Brain microvascular endothelial cell (primary cell): ENCODE data around the gene UBXN10.

Source experiments
- DNase-seq: peaks from one replicate; pipeline ENCODE4 v3.0.0-alpha.2; 2020
- H3K27ac ChIP-seq: fragments of 250-450 bp; sonication (Bioruptor Pico); 2 replicates; pipeline ENCODE4 v1.5.1; 2020; ENCODE audit warnings: mild to moderate bottlenecking, moderate library complexity
- H3K27me3 ChIP-seq: fragments of 250-450 bp; sonication (Bioruptor Pico); replicated peaks from 2 replicates; pipeline ENCODE4 v1.5.1; 2020; ENCODE audit warnings: mild to moderate bottlenecking
- H3K36me3 ChIP-seq: fragments of 250-450 bp; sonication (Bioruptor Pico); replicated peaks from 2 replicates; pipeline ENCODE4 v1.5.1; 2020; ENCODE audit warnings: mild to moderate bottlenecking
- H3K4me3 ChIP-seq: 2 replicates; pipeline ENCODE4 v1.5.1; 2011; ENCODE audit warnings: low read depth, mild to moderate bottlenecking, control low read depth, low read length, moderate library complexity
- CTCF ChIP-seq: IDR thresholded peaks from 2 replicates; pipeline ENCODE4 v1.5.1; 2011; ENCODE audit warnings: low read depth, mild to moderate bottlenecking, moderate library complexity, low read length, control low read depth, inconsistent platforms; ENCODE audit errors: missing control alignments
- in situ Hi-C: cut with HindIII; loops from 2 replicates; pipeline ENCODE4 v1.10.0; 2017; ENCODE audit warnings: low sequenced_read_pairs, low pct_ligation_motif_present

Gene UBXN10

GRCh38 chr1:20234788-20235535 is 49.1 kb downstream of the UBXN10 start:
- Histone ChIP-seq H3K4me3 (no peak overlapping the region), H3K27me3 (peaks cover 8% of the 10 kb centered on the region), H3K27ac (no peak overlapping the region), H3K36me3 (no peaks in the 10 kb centered on the region)
- in situ Hi-C loops: no loop called here
- DNase-seq: no peak
- TF ChIP-seq CTCF: no peak

- Histone ChIP-seq H3K27me3 (peaks cover 8% of the 10 kb centered on the region), H3K27ac (no peak overlapping the region), H3K36me3 (no peaks in the 10 kb centered on the region), H3K4me3 (no peak overlapping the region)
- in situ Hi-C loops: no loop called here
- TF ChIP-seq CTCF: no peak
- DNase-seq: no peak
These were observed 51.8 kb downstream of the UBXN10 start for GRCh38 chr1:20237646-20238045.

GRCh38 chr1:20240012-20240411 is 54.1 kb downstream of the UBXN10 start:
- Histone ChIP-seq H3K27ac (no peak overlapping the region), H3K27me3 (peaks cover 2% of the 10 kb centered on the region), H3K36me3 (no peaks in the 10 kb centered on the region), H3K4me3 (no peak overlapping the region)
- in situ Hi-C loops: no loop called here
- TF ChIP-seq CTCF: no peak
- DNase-seq: no peak

- no peak overlapping the region for H3K4me3 ChIP-seq
- H3K27ac ChIP-seq: no peak overlapping the region
- no peak for TF ChIP-seq CTCF
- no peak for DNase-seq
- H3K27me3 ChIP-seq: no peaks in the 10 kb centered on the region
- no peaks in the 10 kb centered on the region for H3K36me3 ChIP-seq
- in situ Hi-C loops: no loop called here
These were observed 57.1 kb downstream of the UBXN10 start for GRCh38 chr1:20242890-20243479.
